Heart left ventricle (tissue), 13 donors: Measurements from ENCODE around the gene CDCA4.

Experiments used
- POLR2A ChIP-seq, 2 donors: fragments of 450-650 bp; IDR thresholded peaks; one replicate each; pipeline ENCODE4 v1.6.1; 2017; ENCODE audit warnings: antibody characterized with exemption in 2 of 2, mild to moderate bottlenecking in 2 of 2, moderate library complexity in 2 of 2
- TF ChIP-seq, protein P1 (sequence below), 12 donors: fragments of 200-600 bp; sonication (generic) in 4 of 12; IDR thresholded peaks; one replicate each; pipeline versions ENCODE4 v1.5.0 to v1.8.0; 2018 to 2022; ENCODE audit warnings: antibody characterized with exemption in 12 of 12, mild to moderate bottlenecking in 5 of 12
- donor health status: ischemic (EF 13 %, LVEDD 7.1; RV severe dilation, severe dysfunction).
- donor health status: DM: no; HTN: yes; CAD: no.
- donor health status: DM: no; HTN: no; CAD: no.
- donor health status: ischemic (EF 25% LVEDD 6.9; RV normal size, moderate dysfunction).
- donor health status: ischemic (EF 25% LVEDD 5.7; RV mildly dilated, moderate dysfunction).
- donor health status: ischemic (EF 35%, LVEDD 5.7; RV mildly dilated, moderate dysfunction).
- donor health status: nonischemic (EF 11% LVEDD 7.7; RV severe dilation, severe dysfunction).
- donor health status: DM: yes; HTN: yes; CAD: no.
- donor health status: PGD.
- donor health status: ischemic (EF 29% LVEDD 5.4; RV normal size, mild dysfunction).
- donor health status: nonischemic (EF 23%, LVEDD 6.1; RV moderate dilation, normal function).

DNA sequence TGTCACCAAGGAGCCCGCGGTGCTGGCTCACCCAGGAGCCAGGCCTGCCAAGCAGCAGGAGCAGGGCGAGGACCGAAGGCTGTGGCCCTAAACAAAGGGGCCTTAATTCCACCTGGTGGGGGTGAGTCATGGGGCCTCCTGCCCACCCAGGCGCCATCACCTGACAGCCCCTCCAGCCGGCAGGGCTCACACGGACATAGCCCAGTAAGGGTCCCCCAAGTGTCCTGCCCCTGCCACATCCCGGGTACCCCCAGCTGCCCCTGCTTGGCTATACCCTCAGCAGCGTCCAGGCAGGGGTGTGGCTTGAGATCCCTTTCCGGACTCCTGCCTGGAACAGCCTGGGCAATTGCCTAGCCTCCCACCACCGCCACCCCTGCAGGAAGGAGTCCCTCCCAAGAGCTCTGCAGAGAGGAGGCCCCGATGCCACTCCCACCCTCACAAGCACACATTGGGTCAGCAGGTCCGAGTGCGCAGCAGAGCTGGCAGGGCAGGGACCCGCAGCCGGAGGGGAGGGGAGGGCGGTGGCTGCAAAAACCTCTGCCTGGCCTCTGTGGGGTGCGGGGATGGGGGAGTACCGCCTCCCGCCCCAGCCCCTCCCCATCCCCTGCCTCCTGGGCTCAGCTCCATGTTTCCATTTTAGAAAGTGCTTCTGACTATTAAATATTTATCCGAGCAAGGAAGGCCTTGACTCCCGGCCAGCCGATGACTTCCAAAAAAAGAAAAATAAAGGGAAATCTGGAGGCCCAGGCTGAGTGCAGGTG is 47.3 kb downstream of the CDCA4 start:
- TF ChIP-seq, protein P1, sequence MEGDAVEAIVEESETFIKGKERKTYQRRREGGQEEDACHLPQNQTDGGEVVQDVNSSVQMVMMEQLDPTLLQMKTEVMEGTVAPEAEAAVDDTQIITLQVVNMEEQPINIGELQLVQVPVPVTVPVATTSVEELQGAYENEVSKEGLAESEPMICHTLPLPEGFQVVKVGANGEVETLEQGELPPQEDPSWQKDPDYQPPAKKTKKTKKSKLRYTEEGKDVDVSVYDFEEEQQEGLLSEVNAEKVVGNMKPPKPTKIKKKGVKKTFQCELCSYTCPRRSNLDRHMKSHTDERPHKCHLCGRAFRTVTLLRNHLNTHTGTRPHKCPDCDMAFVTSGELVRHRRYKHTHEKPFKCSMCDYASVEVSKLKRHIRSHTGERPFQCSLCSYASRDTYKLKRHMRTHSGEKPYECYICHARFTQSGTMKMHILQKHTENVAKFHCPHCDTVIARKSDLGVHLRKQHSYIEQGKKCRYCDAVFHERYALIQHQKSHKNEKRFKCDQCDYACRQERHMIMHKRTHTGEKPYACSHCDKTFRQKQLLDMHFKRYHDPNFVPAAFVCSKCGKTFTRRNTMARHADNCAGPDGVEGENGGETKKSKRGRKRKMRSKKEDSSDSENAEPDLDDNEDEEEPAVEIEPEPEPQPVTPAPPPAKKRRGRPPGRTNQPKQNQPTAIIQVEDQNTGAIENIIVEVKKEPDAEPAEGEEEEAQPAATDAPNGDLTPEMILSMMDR (IDR thresholded peaks at IDR 0.05) = no peak
- TF ChIP-seq POLR2A (IDR thresholded peaks at IDR 0.05) = no peak
